Right hindlimb (tissue), 1 donor: ENCODE results near the gene LAMB1.
"Not testable (repeated sequence)": the region's sequence is repeated elsewhere in the genome, so short reads cannot be mapped to it uniquely, and the experiment has no call there.

ENCODE experiments used
- DNase-seq: peaks from one replicate; pipeline ENCODE4 v3.0.0-alpha.2; 2018

Gene LAMB1

DNA sequence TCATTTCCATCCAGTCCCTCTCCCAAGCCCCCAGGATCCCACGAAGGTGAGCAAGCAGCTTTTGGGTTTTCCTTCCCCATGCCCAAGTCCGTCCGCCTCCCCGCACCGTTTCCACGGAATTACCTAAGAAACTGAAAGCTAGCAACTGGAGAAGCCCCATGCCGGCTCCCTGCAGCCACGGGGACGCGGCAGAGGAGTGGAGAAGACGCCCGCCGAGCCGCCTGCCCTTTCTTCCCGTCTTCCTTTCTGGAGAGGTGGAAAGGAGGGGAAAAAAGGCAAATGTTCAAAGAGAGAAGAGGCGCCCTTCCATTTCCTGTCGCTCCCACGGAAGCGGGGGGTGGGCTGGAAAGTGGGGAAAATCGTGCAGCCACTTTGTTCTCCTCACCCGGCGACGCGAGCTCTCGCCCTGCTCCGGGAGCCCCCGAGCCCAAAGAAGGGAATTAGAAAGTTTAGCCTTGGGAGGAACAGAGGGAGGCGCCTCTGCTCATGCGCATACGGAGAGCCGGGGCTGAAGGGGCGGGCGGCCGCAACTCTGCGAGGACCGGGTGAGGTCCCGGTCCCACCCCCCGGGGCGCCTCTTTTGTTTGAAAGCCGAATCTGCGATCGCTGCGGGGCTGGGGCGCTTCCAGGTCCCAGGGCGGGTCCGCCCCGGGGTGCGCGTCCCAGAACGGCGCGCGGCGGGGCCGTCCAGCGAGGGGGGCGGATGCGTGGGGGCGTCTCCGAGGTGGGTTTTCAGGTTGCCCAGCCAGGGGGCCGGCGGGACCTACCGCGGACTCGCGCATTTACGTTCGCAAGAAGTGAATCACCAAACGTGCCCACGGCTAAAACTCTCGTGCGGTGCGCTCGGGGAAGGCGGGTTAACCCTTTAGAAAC, at the start of gene LAMB1:
Gene LAMB1, minus strand, starts transcription at position 436 of the 873 bp plus-strand sequence. Its CDS starts 276 bp downstream, at position 160.
- DNase-seq, result peak; percentile 90

DNA sequence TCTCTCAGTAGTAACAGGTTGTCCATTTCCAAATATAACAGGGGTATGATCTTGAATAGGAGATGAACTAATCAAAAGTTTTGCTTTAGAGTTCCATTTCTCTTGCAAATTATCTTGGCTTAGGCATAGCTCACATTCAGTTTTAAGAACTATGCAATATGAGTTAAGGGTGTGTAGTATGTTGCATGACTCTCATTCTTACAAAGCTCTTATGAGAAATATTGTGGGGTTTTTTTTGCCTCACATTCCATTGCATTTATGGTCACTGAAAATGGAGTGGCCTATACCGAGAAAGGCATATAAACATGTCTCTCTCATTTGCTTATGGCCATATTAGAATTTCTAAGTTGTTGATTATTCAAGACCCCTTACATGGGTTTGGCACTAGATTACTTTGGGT, 48.5 kb upstream of the LAMB1 start:
- DNase-seq, result no peak

DNA sequence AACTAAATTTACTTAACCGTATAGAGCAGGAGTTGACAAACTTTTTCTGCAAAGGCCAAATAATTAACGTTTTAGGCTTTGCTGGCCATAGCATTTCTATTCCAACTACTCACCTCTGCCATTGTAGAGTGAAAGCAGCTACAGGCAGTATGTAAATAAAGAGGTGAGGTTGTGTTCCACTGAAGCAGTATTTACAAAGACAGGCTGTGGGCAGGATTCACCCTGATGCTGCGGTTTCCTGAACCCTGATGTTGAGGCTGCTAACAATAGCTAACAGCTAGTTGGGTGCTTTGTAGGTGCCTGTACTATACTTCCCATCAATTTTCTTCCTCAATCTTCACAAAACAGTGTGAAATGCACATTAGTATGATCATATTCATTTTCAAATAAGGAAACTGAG, 47.0 kb upstream of the LAMB1 start:
- DNase-seq, result no peak

DNA sequence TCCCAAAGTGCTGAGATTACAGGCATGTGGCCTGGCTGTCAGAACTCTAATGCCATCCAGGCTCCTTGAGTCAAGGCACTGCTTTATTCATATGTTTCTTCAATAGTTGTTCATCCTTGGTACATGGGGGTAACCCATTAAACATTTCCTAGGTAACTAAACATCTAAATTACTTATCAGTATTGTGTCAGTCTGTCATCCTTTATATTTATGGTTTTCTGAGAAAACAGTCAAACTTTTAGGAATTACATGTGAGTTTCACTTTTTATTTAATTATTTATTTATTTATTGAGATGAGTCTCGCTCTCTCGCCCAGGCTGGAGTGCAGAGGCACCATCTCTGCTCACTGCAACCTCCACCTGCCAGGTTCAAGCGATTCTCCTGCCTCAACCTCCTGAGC, 45.5 kb upstream of the LAMB1 start:
- no peak for DNase-seq

DNA sequence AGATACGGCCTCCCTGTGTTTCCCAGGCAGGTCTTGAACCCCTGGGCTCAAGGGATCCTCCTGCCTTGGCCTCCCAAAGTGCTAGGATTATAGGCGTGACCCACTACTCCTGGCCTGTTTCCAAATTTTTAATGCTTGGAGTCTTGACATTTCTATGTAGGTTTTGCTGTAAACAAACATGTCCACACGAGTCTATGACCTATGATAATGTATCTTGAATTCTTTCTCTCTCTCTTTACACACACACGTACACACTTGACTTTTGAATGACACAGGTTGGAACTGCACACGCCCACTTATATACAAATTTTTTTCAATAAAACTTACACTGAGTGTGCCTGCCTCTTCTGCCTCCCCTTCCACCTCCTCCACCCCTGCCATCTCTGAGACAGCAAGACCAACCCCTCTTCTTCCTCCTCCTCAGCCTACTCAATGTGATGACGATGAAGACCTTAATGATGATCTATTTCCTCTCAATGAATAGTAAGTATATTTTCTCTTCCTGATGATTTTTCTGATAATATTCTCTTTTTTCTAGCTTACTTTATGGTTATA, 44.1 kb upstream of the LAMB1 start:
- DNase-seq, result no peak

DNA sequence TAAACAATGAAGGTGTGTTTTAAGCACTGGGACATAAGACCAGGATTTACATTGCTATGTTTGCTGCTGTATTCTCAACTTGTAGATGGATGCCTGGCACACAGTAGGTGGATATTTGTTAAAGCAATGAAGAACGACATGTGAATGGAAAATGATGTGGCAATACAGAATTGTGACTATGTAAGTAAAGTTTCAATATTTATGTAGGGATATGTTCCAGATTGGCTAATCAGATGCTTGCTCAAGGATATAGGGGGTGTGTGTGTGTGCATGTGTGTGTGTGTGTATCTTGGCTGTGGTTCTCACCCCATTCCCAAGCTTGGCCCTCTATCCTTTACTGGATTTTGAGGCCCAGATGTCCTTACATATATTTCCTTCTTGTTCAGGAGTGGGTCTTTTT, 42.7 kb upstream of the LAMB1 start:
- no peak for DNase-seq

DNA sequence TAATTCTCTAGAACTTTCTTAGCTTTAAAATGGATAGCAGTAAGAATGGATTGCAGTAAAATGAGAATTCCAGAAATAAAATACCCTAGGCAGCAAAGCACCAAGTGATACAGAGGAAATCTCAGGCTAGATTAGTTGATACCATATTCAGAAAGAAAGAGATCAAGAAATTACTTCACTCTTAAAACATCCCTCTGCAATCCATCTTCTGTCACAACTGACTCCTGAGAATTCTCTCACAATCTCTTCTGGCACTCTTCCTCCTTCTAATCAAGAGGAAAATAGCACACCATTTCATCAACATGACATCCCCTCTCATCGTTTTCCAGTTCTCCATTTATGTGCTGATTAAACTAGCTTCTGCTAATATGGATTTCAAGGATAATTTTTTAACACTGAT, 42.2 kb upstream of the LAMB1 start:
- DNase-seq, result no peak

DNA sequence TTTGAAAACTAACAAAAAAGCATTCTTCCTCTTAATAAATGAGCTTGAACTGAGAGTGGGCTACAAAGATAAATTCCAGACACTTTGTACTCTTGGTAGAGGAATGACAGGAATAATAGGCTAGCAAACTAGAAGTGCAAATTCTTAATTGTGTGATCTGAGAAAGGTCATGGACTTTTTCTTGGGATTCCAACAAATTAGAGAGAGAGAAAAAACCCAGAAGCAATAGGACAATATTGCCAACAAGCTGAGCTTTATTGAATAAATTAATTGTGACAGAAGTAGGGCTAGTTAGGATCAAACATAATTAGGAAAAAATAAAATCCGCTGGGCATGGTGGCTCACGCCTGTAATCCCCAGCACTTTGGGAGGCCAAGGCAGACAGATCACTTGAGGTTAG, 41.4 kb upstream of the LAMB1 start:
- no peak for DNase-seq

DNA sequence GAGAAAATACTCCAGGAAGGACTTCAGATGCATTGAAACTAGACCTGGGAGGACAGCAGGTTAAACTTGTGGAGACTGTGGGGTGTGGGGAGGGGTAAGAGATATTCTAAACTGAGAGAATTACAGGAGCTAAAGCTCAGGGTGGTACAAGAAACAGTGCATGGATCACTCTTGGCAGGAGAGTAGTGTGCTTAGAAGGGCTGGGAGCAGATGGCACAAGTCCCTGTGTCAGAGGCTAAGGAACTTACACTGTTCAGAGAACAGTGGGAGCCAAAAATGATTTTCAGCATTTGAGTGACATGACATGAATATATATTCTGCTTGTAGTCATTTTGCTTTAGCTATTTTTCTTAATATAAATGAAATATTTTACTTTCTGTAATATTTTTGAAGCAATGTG, 36.0 kb upstream of the LAMB1 start:
- DNase-seq, result no peak

DNA sequence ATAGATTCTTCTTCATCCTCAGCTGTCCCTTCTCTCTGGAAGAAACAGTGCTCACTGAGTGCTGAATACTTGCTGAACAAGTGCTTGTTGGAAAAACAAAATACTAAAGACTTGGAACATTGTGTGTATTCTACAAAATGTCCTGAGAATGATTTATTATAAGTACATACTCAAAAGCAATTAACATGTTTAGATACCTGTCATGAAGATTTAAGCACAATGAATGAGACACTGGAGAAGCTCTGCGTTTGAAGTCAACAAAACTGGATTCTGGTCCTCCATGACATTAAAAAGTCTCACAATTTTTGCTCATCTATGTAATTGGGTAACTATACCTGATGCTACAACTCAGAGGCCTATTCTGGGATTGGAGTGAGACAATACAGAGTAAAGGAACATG, 34.8 kb upstream of the LAMB1 start:
- DNase-seq, result no peak

DNA sequence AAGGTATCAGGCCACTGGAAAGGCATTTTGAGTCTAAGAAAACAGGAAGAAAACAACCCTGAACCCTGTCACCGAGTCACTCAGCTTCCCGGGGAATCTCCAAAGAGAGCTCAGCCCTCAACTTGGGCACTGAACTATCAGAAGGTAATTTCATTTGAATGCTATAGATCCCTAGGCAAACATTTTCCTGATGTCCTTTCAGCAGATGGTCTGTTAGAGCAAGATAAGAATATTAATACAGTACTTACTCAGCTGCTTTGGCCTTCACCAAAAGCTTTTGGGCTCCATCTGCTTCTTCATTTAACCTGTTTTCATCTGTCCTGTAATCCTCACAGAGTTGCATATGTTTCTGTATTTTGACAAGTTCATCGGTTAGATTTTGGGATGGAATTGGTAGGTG, 34.2 kb upstream of the LAMB1 start:
- DNase-seq, result no peak

DNA sequence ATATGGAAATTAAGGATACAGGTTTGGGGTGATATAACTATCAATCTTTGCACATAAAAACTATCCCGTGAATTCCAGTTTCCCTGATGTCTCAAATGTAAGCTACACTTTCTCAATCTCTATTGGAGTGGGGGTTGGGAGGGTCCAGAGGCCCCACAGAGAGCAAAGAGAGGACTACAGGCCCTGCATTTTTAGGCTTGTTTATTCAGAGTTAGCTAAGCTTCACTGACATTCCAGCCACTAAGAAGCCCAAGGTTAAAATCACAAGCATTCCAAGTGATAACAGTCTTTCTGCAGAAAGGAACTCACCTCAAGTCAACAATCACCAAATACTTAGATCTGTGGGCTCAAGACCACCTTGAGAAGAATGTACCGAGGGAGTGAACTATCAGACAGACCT, 31.6 kb upstream of the LAMB1 start:
- DNase-seq, result no peak

DNA sequence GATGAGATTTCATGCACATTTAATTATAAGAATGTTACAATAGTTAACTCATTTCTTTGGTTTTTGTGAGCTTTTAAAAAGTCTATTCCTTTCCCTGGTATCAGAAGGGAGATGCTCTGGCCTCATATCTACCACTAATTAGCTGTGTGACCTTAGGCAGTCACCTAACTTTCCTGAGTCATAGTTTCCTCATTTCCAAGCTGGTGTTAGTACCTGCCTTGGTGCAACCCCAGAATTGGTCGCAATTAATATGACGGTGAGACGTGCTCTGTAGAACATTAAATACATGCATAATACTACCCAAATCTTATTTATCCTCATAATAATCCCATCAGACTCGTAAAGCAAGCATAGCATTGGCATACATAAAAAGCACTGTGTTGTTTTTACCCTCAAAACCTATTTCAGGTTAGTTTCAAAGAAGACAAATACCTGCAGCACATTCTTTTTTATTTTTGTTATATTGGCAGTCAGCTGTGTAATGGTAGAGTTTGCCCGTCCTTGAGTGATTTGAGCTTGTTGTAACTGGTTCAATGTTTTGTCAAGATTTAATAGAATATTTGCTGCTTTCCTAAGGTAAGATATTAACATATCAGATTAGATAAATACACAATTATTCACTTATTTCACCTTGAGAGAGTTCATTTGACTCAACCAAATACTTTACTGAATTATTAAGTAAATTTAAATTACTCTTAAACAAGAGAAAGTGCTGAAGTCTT, 31.0 kb upstream of the LAMB1 start:
- DNase-seq, result no peak

DNA sequence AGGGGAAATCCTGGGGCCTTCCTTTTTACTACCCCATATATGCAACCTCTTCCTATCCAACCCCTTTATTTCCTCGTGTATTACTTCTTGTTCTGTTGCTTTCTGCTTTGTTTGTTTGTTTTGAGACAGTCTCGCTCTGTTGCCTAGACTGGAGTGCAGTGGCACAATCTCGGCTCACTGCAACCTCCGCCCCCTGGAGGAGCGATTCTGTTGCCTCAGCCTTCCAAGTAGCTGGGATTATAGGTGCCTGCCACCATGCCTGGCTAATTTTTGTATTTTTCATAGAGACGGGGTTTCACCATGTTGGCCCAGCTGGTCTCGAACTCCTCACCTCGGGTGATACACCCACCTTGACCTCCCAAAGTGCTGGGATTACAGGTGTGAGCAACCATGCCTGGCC, 30.3 kb upstream of the LAMB1 start:
- DNase-seq, result not testable (repeated sequence)

DNA sequence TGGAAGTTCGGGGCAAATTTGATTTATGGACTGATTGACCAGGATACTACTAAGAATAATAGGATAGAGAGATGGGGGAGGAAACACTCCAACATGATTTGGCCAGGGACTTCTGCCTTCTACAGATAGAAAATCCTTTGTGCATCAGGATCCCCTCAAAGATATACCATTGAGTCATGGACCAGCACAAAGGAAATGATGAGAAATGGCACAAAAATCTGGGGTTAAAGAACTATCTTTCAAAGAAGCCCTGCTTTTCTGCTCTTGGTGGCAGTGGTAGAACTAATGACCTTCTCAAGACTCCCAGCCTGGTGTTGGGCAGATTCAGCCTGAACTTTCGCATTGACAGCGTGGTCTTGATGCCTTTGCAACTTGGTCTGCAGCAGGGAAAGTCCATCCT, 27.6 kb upstream of the LAMB1 start:
- no peak for DNase-seq

DNA sequence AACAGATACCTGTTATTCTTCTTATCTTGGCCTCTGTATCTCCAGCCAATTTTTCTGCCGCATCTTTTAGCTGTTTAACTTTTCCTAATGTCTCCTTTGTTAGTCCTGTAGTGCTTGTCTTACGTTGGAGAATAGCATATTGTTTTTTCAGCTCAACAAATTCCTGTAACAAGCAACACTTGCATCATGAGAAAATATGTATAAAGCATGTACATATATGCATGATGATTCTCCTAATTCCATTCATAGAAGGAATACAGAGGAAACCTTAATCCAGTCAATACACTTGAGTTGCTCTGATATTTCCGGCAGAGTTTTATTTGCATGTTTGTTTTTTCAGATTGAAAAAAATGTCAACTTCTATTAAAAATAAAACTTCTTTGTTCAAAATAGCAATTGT, 26.1 kb upstream of the LAMB1 start:
- DNase-seq, result no peak

DNA sequence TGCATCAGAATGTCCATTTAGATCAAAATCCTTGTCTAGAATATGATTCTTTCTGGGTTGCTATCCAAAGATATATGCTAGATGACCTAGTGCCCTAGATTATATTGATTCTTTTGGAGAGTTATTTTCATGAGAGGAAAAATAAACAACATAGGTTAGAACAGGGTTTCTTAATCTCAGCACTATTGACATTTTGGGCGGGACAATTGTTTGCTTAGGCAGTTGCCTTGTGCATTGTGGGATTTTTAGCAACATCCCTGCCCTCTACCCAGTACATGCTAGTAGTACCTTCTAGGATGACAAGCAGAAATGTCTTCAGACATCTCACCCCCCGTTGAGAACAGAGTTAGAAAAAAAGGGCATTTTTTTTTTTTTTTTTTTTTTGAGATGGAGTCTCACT, 25.1 kb upstream of the LAMB1 start:
- no peak for DNase-seq

DNA sequence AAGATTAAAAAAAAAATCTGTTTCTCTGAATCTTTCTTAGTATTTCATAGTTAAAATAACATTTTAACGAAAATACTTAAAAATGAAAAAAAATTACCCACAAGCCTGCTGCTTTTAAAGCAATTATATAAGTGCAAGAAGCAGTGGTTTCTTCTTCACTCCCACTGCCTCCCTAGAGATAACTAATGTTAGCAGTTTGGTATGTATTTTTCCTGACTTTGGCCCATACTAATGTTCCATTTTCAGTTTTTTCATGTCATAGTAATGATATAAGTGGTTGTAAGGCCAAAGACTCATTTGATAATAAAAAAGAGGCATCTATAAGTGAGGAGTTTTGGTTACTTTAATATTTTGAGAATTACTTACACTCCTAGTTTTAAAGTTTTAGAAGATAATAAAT, 24.3 kb upstream of the LAMB1 start:
- DNase-seq, result no peak

DNA sequence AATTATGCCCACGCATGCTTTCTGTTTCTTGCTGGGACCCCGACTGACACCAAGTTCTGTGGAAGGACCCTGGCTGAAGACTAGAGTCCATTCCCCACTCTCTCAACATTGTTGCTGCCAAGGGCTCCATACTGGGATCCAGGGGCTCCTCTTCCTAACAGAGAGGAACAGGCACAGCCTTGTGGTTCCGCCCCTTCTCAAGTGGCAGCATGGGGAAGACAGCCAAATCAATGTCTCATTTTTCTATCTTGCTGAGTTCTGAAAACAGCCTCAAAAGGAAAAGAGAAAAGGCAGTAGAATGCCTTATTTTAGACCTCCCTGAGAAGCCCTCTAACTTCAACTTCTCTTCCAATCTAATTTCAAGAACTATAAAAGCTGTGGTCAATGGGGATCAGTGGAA, 23.7 kb upstream of the LAMB1 start:
- no peak for DNase-seq

DNA sequence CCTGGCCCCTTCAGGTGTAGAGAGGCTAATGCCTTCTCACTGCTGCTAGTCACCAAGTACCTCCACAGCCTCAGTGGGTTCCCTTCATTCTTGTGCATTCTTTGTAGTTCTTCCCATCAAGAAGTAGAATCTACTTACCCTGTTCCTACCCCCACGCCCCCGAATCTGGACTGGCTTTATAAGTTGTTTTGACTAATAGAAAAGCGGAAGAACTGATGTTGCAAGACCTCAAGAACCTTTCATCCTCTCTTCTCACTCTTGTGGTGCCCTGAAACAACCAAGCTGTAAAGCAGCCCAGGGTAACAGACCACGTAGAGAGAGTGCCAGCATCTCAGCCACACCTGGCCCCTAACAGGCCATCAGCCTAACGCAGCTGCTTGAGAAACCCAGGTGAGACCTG, 23.2 kb upstream of the LAMB1 start:
- no peak for DNase-seq

DNA sequence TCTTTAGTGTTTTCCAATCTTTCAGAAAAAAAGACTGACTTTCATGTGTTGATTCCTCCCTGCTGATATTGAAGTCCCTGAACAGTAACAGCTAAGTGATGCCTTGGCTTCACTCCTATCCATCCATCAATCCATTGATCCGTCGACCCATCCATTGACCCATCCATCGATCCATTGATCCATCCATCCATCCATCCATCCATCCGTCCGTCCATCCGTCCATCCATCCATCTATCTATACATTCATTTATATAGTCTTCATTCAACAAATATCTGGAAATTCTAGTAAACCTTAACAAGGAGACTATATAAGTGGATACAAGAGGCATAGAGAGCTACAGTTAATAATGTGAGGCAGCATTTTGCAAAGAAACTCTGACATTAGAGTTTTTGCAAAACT, 21.6 kb upstream of the LAMB1 start:
- DNase-seq, result no peak

DNA sequence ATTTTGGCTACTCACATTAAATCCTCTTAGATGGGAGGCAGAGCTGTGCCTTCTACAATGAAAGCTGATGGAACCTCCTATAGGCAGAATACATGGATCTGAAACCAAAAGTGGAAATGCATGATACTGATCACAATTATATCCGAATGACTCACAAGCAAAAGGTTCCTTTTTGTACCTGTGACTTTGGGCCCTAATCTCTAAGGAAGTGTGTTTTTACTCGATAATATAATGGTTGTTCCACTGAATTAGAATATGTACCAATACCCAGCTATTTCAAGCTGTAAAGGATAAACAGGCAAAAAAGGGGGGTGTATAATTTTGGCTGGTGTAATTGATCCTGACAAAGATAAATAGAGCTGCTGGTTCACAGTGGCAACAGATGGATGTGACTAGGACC, 17.6 kb upstream of the LAMB1 start:
- DNase-seq, result no peak

DNA sequence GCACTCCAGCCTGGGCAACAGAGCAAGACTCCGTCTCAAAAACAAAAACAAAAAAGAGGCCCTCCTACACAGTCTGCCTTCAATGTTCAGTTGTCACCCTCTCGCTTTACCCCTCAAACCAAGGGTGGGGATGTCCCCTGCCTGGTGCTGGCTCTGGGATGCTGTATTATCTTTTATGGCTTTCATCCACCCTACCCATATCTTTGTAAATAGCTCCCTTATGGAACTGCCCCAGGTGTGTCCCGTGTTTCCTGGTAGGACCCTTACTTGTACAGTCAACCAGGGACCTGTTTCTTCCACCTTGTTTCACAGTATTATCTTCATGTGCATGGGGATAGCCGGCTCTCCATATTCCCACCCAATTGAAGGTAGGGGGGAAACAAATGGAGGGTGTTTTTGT, 15.7 kb upstream of the LAMB1 start:
- no peak for DNase-seq

DNA sequence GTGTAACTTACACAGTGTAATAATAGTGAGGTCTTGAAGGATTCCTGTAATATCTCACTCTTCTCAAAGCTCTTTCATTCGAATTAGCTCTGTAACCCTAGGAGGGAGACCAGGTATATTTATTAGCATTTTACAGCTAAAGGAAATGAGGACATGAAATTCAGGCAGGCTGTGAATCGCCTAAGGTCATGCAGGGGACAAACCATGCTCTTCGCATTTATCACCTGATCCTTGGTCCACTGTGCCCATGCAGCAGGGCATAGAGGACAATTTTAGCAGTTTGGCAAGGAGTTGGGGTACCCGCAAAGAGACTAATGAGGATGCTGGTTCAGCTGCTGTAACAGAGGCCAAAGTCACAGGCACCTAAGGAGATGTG, 14.8 kb upstream of the LAMB1 start:
- no peak for DNase-seq
